Epithelial cell of proximal tubule (primary cell): ENCODE measurements around the gene ADARB2. TPM values are rescaled to one million over a fixed set of nuclear protein-coding genes. Genes with fewer than 3 reads are reported as not detected.

Experiments used
- DNase-seq: peaks from one replicate; pipeline ENCODE4 v3.0.0-alpha.2; 2011; ENCODE audit warnings: low read depth
- H3K4me3 ChIP-seq: 2 replicates; pipeline ENCODE4 v1.5.1; 2011; ENCODE audit warnings: low read depth, mild to moderate bottlenecking, low read length
- CTCF ChIP-seq: conservative IDR thresholded peaks from 2 replicates; pipeline ENCODE4 v1.5.1; 2012; ENCODE audit warnings: low read depth, mild to moderate bottlenecking, low read length
- total RNA-seq: library from RNA; depleted of rRNA; stranded (reverse); fragments of >200 nt; gene quantifications from 2 replicates; pipeline ENCODE4 v1.2.3, GENCODE V29; 2015

Gene ADARB2
- total RNA-seq, 1 donor from 2014 or later: 0.63 TPM

GRCh38 chr10:1155791-1156615, 581.3 kb downstream of the ADARB2 start:
- no peak for DNase-seq
- H3K4me3 ChIP-seq: no peak overlapping the region
- no peak for TF ChIP-seq CTCF

- H3K4me3 ChIP-seq: no peak overlapping the region
- TF ChIP-seq CTCF: no peak
- DNase-seq: no peak
These were observed 582.6 kb downstream of the ADARB2 start for GRCh38 chr10:1154531-1155295.

GRCh38 chr10:1153805-1154351, 583.4 kb downstream of the ADARB2 start:
- TF ChIP-seq CTCF: no peak
- DNase-seq: no peak
- no peak overlapping the region for H3K4me3 ChIP-seq

GRCh38 chr10:1153251-1153763, 584.0 kb downstream of the ADARB2 start:
- no peak for TF ChIP-seq CTCF
- no peak for DNase-seq
- H3K4me3 ChIP-seq: no peak overlapping the region

DNA sequence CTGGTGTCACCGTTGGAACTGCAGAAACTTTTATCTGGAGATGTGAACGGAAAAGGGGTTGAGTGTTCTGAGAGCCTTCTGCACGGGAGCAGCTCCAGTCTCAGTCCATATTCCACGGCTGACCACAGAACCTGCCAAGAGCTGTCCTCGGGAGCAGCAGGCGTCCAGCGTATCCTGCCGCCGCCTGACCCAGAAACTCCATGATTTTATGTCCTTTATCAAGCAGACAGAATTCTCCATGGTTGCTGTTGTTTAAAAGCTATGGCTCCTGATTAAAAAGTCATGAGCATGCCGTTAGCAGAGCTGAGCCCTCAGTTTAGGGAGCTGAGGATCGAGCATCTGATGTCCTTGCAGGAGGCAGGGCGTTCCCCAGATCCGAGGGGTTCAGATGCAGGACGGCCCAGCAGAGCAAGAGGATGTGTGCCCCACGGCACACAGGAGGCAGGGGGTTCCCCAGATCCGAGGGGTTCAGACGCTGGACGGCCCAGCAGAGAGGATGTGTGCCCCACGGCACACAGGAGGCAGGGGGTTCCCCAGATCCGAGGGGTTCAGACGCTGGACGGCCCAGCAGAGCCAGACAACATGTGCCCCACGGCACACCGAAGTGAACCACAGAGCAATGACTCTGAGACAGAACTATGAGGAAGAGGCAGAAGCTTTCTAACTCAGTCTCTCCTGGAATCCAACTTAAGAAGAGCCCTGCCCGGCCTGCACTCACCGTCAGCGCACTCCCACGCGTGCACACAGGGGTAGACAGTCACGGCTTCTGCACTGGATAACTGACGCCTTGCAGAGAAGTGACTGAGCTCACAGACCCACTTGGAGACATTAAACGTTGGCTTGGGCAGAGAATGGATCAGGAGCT, 584.7 kb downstream of the ADARB2 start:
- no peak for TF ChIP-seq CTCF
- no peak for DNase-seq
- no peak overlapping the region for H3K4me3 ChIP-seq
